GM18505 (cell line): Measurements from ENCODE around the gene CDIP1.

Experiments used
- ATAC-seq: cut with Tn5 transposase; IDR thresholded peaks from one replicate; pipeline ENCODE4 v1.9.1; 2021; ENCODE audit not compliant: unreplicated experiment
- POLR2A ChIP-seq: IDR thresholded peaks from 4 replicates; pipeline ENCODE4 v1.6.1; 2011; ENCODE audit warnings: borderline replicate concordance; ENCODE audit not compliant: insufficient read depth, insufficient read length; ENCODE audit errors: extremely low read depth

The CDIP1 gene

GRCh38 chr16:4498546-4499195 lies 39.9 kb downstream of the CDIP1 start:
- no peak for ATAC-seq
- no peak for TF ChIP-seq POLR2A

DNA sequence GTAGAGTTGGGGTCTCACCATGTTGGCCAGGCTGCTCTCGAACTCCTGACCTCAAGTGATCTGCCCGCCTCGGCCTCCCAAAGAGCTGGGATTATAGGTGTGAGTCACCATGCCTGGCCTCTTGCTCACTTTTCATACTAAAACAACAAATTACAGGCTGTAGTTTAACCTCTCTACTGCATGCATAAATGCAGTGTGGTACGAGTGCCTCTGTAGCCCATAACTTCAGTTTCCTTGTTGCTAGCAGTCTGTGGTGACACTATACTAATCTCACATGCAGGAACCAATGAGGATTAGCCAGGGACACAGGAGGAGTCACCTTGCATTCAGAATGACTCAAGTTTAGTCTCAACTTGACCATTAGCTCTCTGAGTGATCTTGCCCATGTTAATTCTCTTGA lies 42.3 kb downstream of the CDIP1 start:
- TF ChIP-seq POLR2A, result no peak
- no peak for ATAC-seq

- ATAC-seq, result no peak
- TF ChIP-seq POLR2A, result no peak
These were observed 42.8 kb downstream of the CDIP1 start for GRCh38 chr16:4495766-4496165.

- no peak for ATAC-seq
- TF ChIP-seq POLR2A, result no peak
These were observed 43.7 kb downstream of the CDIP1 start for GRCh38 chr16:4494746-4495490.

- no peak for TF ChIP-seq POLR2A
- ATAC-seq, result no peak
These were observed 46.7 kb downstream of the CDIP1 start for GRCh38 chr16:4491898-4492297.

DNA sequence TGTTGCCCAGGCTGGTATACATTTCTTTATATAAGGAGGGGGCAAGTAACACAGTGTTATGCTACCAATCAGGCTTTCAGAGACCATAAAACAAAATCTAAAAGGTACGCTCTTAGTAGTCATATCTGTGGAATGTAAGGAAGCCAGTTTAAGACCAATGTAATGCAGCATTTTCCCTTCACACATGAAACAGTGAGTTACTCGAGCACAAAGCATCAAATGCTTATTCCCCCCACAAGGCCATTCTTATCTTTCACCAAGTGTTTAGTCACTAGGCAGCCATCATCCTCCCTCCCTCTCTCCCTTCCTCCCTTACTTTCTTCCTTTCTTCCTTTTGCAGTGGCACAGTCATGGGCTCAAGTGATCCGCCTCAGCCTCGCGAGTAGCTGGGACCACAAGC lies 49.5 kb downstream of the CDIP1 start:
- no peak for TF ChIP-seq POLR2A
- no peak for ATAC-seq

DNA sequence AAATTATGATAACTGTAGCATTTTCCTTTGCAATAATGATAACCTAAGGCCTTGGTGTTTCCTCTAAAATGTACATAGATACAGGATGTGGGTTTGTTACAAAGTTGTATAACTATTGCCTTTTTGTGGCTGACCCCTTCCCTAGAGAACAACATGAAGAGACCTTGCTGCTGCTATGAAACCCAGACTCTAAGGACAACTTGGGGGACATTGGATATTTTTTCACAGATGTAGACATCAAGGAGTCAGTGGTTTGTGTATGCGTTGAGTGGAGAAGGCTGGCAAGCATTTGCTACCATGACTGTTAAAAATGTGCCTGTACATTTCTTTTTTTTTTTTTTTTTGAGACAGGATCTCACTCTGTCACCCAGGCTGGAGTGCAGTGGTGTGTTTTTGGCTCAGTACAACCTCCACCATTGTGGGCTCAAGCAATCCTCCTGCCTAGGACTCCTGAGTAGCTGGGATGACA lies 50.0 kb downstream of the CDIP1 start:
- no peak for TF ChIP-seq POLR2A
- no peak for ATAC-seq

GRCh38 chr16:4487955-4488498 lies 50.5 kb downstream of the CDIP1 start:
- TF ChIP-seq POLR2A, result no peak
- ATAC-seq, result no peak

- TF ChIP-seq POLR2A, result no peak
- ATAC-seq, result no peak
These were observed 52.3 kb downstream of the CDIP1 start for GRCh38 chr16:4486126-4486893.

GRCh38 chr16:4481963-4482362 lies 56.6 kb downstream of the CDIP1 start:
- no peak for TF ChIP-seq POLR2A
- ATAC-seq, result no peak

DNA sequence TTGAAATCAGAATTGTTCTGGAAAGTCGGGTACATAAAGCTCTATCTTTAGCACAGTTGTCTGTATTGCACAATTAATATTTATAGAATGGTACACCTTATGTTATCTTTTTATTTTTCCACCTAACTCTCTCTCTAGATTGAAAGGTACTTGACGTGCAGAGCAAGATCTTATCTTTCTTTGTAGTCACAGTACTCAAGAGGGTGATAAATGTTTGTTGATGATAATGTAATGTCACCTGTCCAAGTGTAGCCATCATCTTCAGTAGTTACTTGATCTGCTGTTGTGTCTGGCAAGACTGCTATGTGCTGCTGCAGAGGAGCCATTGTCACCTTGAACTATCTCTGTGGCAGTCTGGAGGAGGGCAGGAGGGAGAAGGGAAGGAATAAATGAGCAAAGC lies 57.0 kb downstream of the CDIP1 start:
- no peak for TF ChIP-seq POLR2A
- no peak for ATAC-seq

- no peak for TF ChIP-seq POLR2A
- no peak for ATAC-seq
These were observed 60.6 kb downstream of the CDIP1 start for GRCh38 chr16:4477966-4478365.
